T-cell (primary cell): ENCODE results near the gene PPP4R3B. TPM values are rescaled to one million over a fixed set of nuclear protein-coding genes. Genes with fewer than 3 reads are reported as not detected.

Source experiments
- ATAC-seq, 4 experiments: fragments of 200-7000 bp in 3 of 4; fragments of 150-1000 bp in 1 of 4; cut with Tn5 transposase; replicated peaks in 1 of 4; 1 replicate in 3 of 4; 2 replicates in 1 of 4; pipeline ENCODE4 v1.10.0; 2021; ENCODE audit warnings: moderate library complexity in 3 of 4, mild to moderate bottlenecking in 2 of 4, moderate number of reproducible peaks in 1 of 4
- CTCF ChIA-PET, 2 donors: fragments of 300-600 bp; sonication (Branson Sonifier 250); formaldehyde crosslinking; loops; one replicate each; lab custom pipeline; 2022; ENCODE audit warnings: antibody characterized with exemption in 2 of 2; lab: Charles Lee
- POLR2A ChIA-PET, 2 donors: fragments of 300-600 bp; sonication (Branson Sonifier 250); formaldehyde crosslinking; loops; one replicate each; lab custom pipeline; 2022; ENCODE audit warnings: antibody characterized with exemption in 2 of 2; lab: Charles Lee
- DNase-seq, 35 experiments: peaks; one replicate each; pipeline versions ENCODE4 v3.0.0 to v3.0.0-alpha.2; 2013 to 2023
- H3K27ac ChIP-seq: one replicate; pipeline ENCODE4 v1.5.1; 2013; ENCODE audit warnings: low read length
- H3K27me3 ChIP-seq, 2 experiments: replicated peaks in 1 of 2; 1 replicate in 1 of 2; 2 replicates in 1 of 2; pipeline versions ENCODE4 v1.6.1 to v1.7.0; 2013; ENCODE audit warnings: low read length in 1 of 2, mixed read lengths in 1 of 2; ENCODE audit not compliant: control insufficient read depth in 2 of 2, insufficient read depth in 2 of 2; ENCODE audit errors: extremely low read depth in 1 of 2
- H3K36me3 ChIP-seq, 2 donors: 1 replicate in 1 of 2; 2 replicates in 1 of 2; pipeline versions ENCODE4 v1.6.1 to v1.7.0; 2013; ENCODE audit warnings: low read length in 1 of 2; ENCODE audit not compliant: control insufficient read depth in 2 of 2, insufficient read depth in 1 of 2; ENCODE audit errors: extremely low read depth in 1 of 2
- H3K4me1 ChIP-seq, 2 experiments: 1 replicate in 1 of 2; 2 replicates in 1 of 2; pipeline versions ENCODE4 v1.6.1 to v1.7.0; 2013; ENCODE audit warnings: low read length in 2 of 2, mixed read lengths in 1 of 2; ENCODE audit not compliant: insufficient read depth in 2 of 2, control insufficient read depth in 1 of 2; ENCODE audit errors: extremely low read depth in 1 of 2
- H3K4me3 ChIP-seq, 2 donors: 1 replicate in 1 of 2; 2 replicates in 1 of 2; pipeline versions ENCODE4 v1.5.1 to v1.7.0; 2013; ENCODE audit warnings: mild to moderate bottlenecking in 2 of 2, low read length in 1 of 2, moderate library complexity in 1 of 2; ENCODE audit not compliant: control insufficient read depth in 1 of 2; ENCODE audit errors: extremely low read depth in 1 of 2
- H3K9me3 ChIP-seq: 2 replicates; pipeline ENCODE4 v1.7.0; 2013
- H3K27ac Mint-ChIP-seq, 2 donors: one replicate each; pipeline ENCODE4 v1.8.0; 2020 to 2021; ENCODE audit warnings: mild to moderate bottlenecking in 2 of 2, mixed read lengths in 2 of 2
- H3K27me3 Mint-ChIP-seq, 2 donors: one replicate each; pipeline ENCODE4 v1.8.0; 2021 to 2022; ENCODE audit warnings: mixed read lengths in 2 of 2
- H3K36me3 Mint-ChIP-seq: one replicate; pipeline ENCODE4 v1.8.0; 2021; ENCODE audit warnings: mixed read lengths
- H3K4me1 Mint-ChIP-seq, 3 donors: one replicate each; pipeline ENCODE4 v1.8.0; 2020 to 2022; ENCODE audit warnings: mixed read lengths in 3 of 3, mild to moderate bottlenecking in 1 of 3
- H3K4me3 Mint-ChIP-seq, 3 donors: one replicate each; pipeline ENCODE4 v1.8.0; 2020 to 2022; ENCODE audit warnings: mild to moderate bottlenecking in 3 of 3, mixed read lengths in 3 of 3, moderate library complexity in 3 of 3
- H3K9me3 Mint-ChIP-seq, 3 donors: one replicate each; pipeline ENCODE4 v1.8.0; 2020 to 2022; ENCODE audit warnings: mixed read lengths in 3 of 3
- WGBS: methylation state at CpG from one replicate; pipeline ENCODE4 v1.1.5; 2013; ENCODE audit warnings: missing lambda C conversion rate; ENCODE audit not compliant: insufficient coverage; 5-methylcytosine and 5-hydroxymethylcytosine counted together
- total RNA-seq, 35 experiments: library from RNA in 6 of 35; stranded (reverse) in 6 of 35; fragments of 120-200 nt in 1 of 35; gene quantifications; one replicate each; pipeline versions ENCODE4 v1.2.1 to v1.2.4 and lab custom pipeline; 2013 to 2026

The PPP4R3B gene
- total RNA-seq, 5 donors from 2014 or later (not counting 1 experiment from before 2014, with no cell fraction given): 86.4 to 93.0 (median 87.8) TPM

- POLR2A ChIA-PET: interaction anchor here in 1 of 2 donors (0.9 kb wide), 1 partner anchor 46 kb away, joined by 3 read pairs; the partner anchor contains the start of gene CFAP36
- H3K36me3 Mint-ChIP-seq: peaks cover 68% of the 10 kb centered on the region
- DNase-seq: peak in 8 of 35 experiments; percentile 2 to 46 (median 8)
These were observed 51.8 kb downstream of the PPP4R3B start for GRCh38 chr2:55565613-55566012.

GRCh38 chr2:55560855-55561254 is 56.6 kb downstream of the PPP4R3B start:
- Histone ChIP-seq H3K36me3 (peaks cover 18 to 77% of the 10 kb centered on the region in 2 donors), H3K27ac (no peak overlapping the region), H3K4me3 (no peak overlapping the region), H3K27me3 (no peaks in the 10 kb centered on the region), H3K9me3 (no peaks in the 10 kb centered on the region), H3K4me1 (no peaks in the 10 kb centered on the region)
- ChIA-PET POLR2A (interaction anchor here in 1 of 2 donors (0.6 kb wide), 1 partner anchor 1074 kb away, joined by 3 read pairs; no protein-coding TSS in a partner anchor), CTCF (no interaction called here)
- Mint-ChIP-seq H3K36me3 (peaks cover 64% of the 10 kb centered on the region), H3K27me3 (no peaks in the 10 kb centered on the region), H3K9me3 (peaks cover 0 to 8% (median 3%) of the 10 kb centered on the region in 3 donors), H3K4me1 (peaks cover 8 to 25% (median 17%) of the 10 kb centered on the region in 3 donors), H3K4me3 (no peak overlapping the region), H3K27ac (no peak overlapping the region)
- ATAC-seq: no peak
- DNase-seq: no peak
- WGBS: no CpG with 5 or more reads among the region's 3 CpGs

More at GRCh38 chr2:55565613-55566012, 51.8 kb downstream of the PPP4R3B start:
- Histone ChIP-seq H3K27me3 (no peaks in the 10 kb centered on the region), H3K4me1 (peaks cover 4 to 8% of the 10 kb centered on the region in 2 experiments), H3K27ac (no peak overlapping the region), H3K9me3 (no peaks in the 10 kb centered on the region), H3K4me3 (no peak overlapping the region), H3K36me3 (peaks cover 17 to 61% of the 10 kb centered on the region in 2 donors)
- Mint-ChIP-seq H3K4me1 (peaks cover 23 to 35% (median 30%) of the 10 kb centered on the region in 3 donors), H3K4me3 (peak overlapping the region in 1 of 3 donors; percentile 15), H3K27me3 (no peaks in the 10 kb centered on the region), H3K9me3 (peaks cover 0 to 8% (median 3%) of the 10 kb centered on the region in 3 donors), H3K27ac (peak overlapping the region; percentile 73 to 74)
- ATAC-seq: peak in 3 of 4 experiments; percentile 76 to 89 (median 88)
- CTCF ChIA-PET: no interaction called here
- WGBS: no CpG with 5 or more reads among the region's 1 CpG

GRCh38 chr2:55556809-55557208 is 60.6 kb downstream of the PPP4R3B start:
- peaks cover 7 to 26% (median 25%) of the 10 kb centered on the region in 3 donors for H3K4me1 Mint-ChIP-seq
- no peak for DNase-seq
- 95% methylated on average over 9 of the region's 9 CpGs for WGBS
- no peaks in the 10 kb centered on the region for H3K27me3 ChIP-seq
- no peak overlapping the region for H3K4me3 ChIP-seq
- ChIA-PET CTCF (interaction anchor here (0.6 to 1.2 kb wide), 4 partner anchors 13 to 1765 kb away, joined by 3 to 5 read pairs (median 3); no protein-coding TSS in a partner anchor), POLR2A (interaction anchor here in 1 of 2 donors (0.6 to 1.2 kb wide), 2 partner anchors 8 to 37 kb away, joined by 3 to 7 read pairs; partner anchors contain the start of gene CFAP36)
- peaks cover 63% of the 10 kb centered on the region for H3K36me3 Mint-ChIP-seq
- H3K36me3 ChIP-seq: peaks cover 17 to 82% of the 10 kb centered on the region in 2 donors
- H3K27ac ChIP-seq: no peak overlapping the region
- H3K27me3 Mint-ChIP-seq: no peaks in the 10 kb centered on the region
- ATAC-seq: no peak
- H3K27ac Mint-ChIP-seq: no peak overlapping the region
- no peak overlapping the region for H3K4me3 Mint-ChIP-seq
- H3K9me3 Mint-ChIP-seq: peaks cover 0 to 7% (median 2%) of the 10 kb centered on the region in 3 donors
- no peaks in the 10 kb centered on the region for H3K9me3 ChIP-seq
- no peaks in the 10 kb centered on the region for H3K4me1 ChIP-seq

- Histone ChIP-seq H3K4me1 (no peaks in the 10 kb centered on the region), H3K36me3 (peaks cover 8 to 75% of the 10 kb centered on the region in 2 donors), H3K9me3 (no peaks in the 10 kb centered on the region), H3K4me3 (no peak overlapping the region), H3K27me3 (no peaks in the 10 kb centered on the region), H3K27ac (no peak overlapping the region)
- Mint-ChIP-seq H3K9me3 (no peaks in the 10 kb centered on the region), H3K27ac (peak overlapping the region; percentile 24 to 34), H3K4me1 (peaks cover 7 to 26% (median 25%) of the 10 kb centered on the region in 3 donors), H3K4me3 (peak overlapping the region in 1 of 3 donors; percentile 3), H3K36me3 (peaks cover 54% of the 10 kb centered on the region), H3K27me3 (no peaks in the 10 kb centered on the region)
- ChIA-PET CTCF (interaction anchor here in 1 of 2 donors (1.2 kb wide), 1 partner anchor 1764 kb away, joined by 3 read pairs; no protein-coding TSS in a partner anchor), POLR2A (interaction anchor here in 1 of 2 donors (1.2 kb wide), 1 partner anchor 36 kb away, joined by 7 read pairs; the partner anchor contains the start of gene CFAP36)
- DNase-seq (no peak), ATAC-seq (no peak)
These were observed 61.4 kb downstream of the PPP4R3B start for GRCh38 chr2:55555977-55556376.

GRCh38 chr2:55553321-55553720 is 64.1 kb downstream of the PPP4R3B start:
- ATAC-seq (no peak), DNase-seq (no peak)
- Histone ChIP-seq H3K4me3 (no peak overlapping the region), H3K27ac (no peak overlapping the region), H3K27me3 (no peaks in the 10 kb centered on the region), H3K36me3 (peaks cover 7 to 71% of the 10 kb centered on the region in 2 donors), H3K9me3 (no peaks in the 10 kb centered on the region), H3K4me1 (no peaks in the 10 kb centered on the region)
- Mint-ChIP-seq H3K4me1 (peaks cover 8 to 21% (median 16%) of the 10 kb centered on the region in 3 donors), H3K27me3 (no peaks in the 10 kb centered on the region), H3K36me3 (peaks cover 44% of the 10 kb centered on the region), H3K27ac (peak overlapping the region in 1 of 2 donors; percentile 44), H3K9me3 (no peaks in the 10 kb centered on the region), H3K4me3 (no peak overlapping the region)
- ChIA-PET CTCF (no interaction called here), POLR2A (no interaction called here)
- WGBS: 100% methylated on average over 1 of the region's 3 CpGs

GRCh38 chr2:55550368-55551102 is 66.9 kb downstream of the PPP4R3B start:
- no CpG with 5 or more reads among the region's 4 CpGs for WGBS
- Histone ChIP-seq H3K27me3 (no peaks in the 10 kb centered on the region), H3K36me3 (peaks cover 0 to 55% of the 10 kb centered on the region in 2 donors), H3K9me3 (no peaks in the 10 kb centered on the region), H3K27ac (peak overlapping the region; percentile 10), H3K4me3 (no peak overlapping the region), H3K4me1 (no peaks in the 10 kb centered on the region)
- DNase-seq (no peak), ATAC-seq (no peak)
- Mint-ChIP-seq H3K27me3 (no peaks in the 10 kb centered on the region), H3K4me1 (peaks cover 7 to 15% (median 8%) of the 10 kb centered on the region in 3 donors), H3K4me3 (no peak overlapping the region), H3K27ac (peak overlapping the region in 1 of 2 donors; percentile 23), H3K36me3 (peaks cover 38% of the 10 kb centered on the region), H3K9me3 (no peaks in the 10 kb centered on the region)
- POLR2A ChIA-PET: interaction anchor here in 1 of 2 donors (0.8 kb wide), 1 partner anchor 32 kb away, joined by 3 read pairs; no protein-coding TSS in a partner anchor
- CTCF ChIA-PET: no interaction called here
